H9 (cell line): ENCODE data around the gene KLHDC2. TPM values are rescaled to one million over a fixed set of nuclear protein-coding genes. Genes with fewer than 3 reads are reported as not detected.

ENCODE experiments used
- DNase-seq: peaks from one replicate; pipeline ENCODE4 v3.0.0-alpha.2; 2017
- H2AFZ ChIP-seq: one replicate; pipeline ENCODE4 v1.6.1; 2013; ENCODE audit warnings: mild to moderate bottlenecking, low read length, control low read depth, moderate library complexity
- H2AK5ac ChIP-seq: 2 replicates; pipeline ENCODE4 v1.6.1; 2013; ENCODE audit warnings: low read length, control low read depth, mixed read lengths; ENCODE audit not compliant: insufficient read length
- H2BK120ac ChIP-seq: one replicate; pipeline ENCODE4 v1.6.1; 2013; ENCODE audit warnings: low read depth, mild to moderate bottlenecking, low read length, control low read depth, inconsistent platforms; ENCODE audit not compliant: poor library complexity, severe bottlenecking
- H2BK12ac ChIP-seq: 2 replicates; pipeline ENCODE4 v1.6.1; 2013; ENCODE audit warnings: low read length, control low read depth, mixed read lengths, low read depth; ENCODE audit not compliant: insufficient read length
- H2BK15ac ChIP-seq: 2 replicates; pipeline ENCODE4 v1.6.1; 2013; ENCODE audit warnings: low read depth, low read length, control low read depth
- H2BK20ac ChIP-seq: one replicate; pipeline ENCODE4 v1.6.1; 2013; ENCODE audit warnings: low read depth, mild to moderate bottlenecking, low read length, control low read depth, inconsistent platforms; ENCODE audit not compliant: poor library complexity, severe bottlenecking
- H2BK5ac ChIP-seq: 2 replicates; pipeline ENCODE4 v1.6.1; 2013; ENCODE audit warnings: low read length, control low read depth, mixed read lengths; ENCODE audit not compliant: insufficient read length
- H3K14ac ChIP-seq: 2 replicates; pipeline ENCODE4 v1.6.1; 2013; ENCODE audit warnings: low read length, control low read depth; ENCODE audit not compliant: insufficient read depth
- H3K18ac ChIP-seq: 2 replicates; pipeline ENCODE4 v1.6.1; 2013; ENCODE audit warnings: low read depth, mild to moderate bottlenecking, mixed read lengths, low read length, control low read depth; ENCODE audit not compliant: insufficient read length
- H3K23ac ChIP-seq: 2 replicates; pipeline ENCODE4 v1.6.1; 2013; ENCODE audit warnings: low read length, control low read depth, mixed read lengths, low read depth; ENCODE audit not compliant: insufficient read length
- H3K23me2 ChIP-seq: 2 replicates; pipeline ENCODE4 v1.6.1; 2013; ENCODE audit warnings: low read depth, mild to moderate bottlenecking, mixed read lengths, low read length, control low read depth; ENCODE audit not compliant: insufficient read length, poor library complexity, severe bottlenecking
- H3K27ac ChIP-seq: 2 replicates; pipeline ENCODE4 v1.5.1; 2013; ENCODE audit warnings: low read length, control low read depth, mixed read lengths, low read depth; ENCODE audit not compliant: insufficient read length
- H3K27me3 ChIP-seq: 2 replicates; pipeline ENCODE4 v1.6.1; 2013; ENCODE audit warnings: low read length, control low read depth, inconsistent platforms; ENCODE audit not compliant: insufficient read depth
- H3K4ac ChIP-seq: 2 replicates; pipeline ENCODE4 v1.6.1; 2013; ENCODE audit warnings: low read depth, mild to moderate bottlenecking, control low read depth, inconsistent platforms, low read length, moderate library complexity
- H3K4me1 ChIP-seq: 2 replicates; pipeline ENCODE4 v1.6.1; 2013; ENCODE audit warnings: low read length, control low read depth, inconsistent platforms; ENCODE audit not compliant: insufficient read depth
- H3K4me2 ChIP-seq: 2 replicates; pipeline ENCODE4 v1.6.1; 2013; ENCODE audit warnings: low read length, control low read depth, mixed read lengths; ENCODE audit not compliant: insufficient read length, insufficient read depth
- H3K56ac ChIP-seq: 2 replicates; pipeline ENCODE4 v1.6.1; 2013; ENCODE audit warnings: low read depth, mild to moderate bottlenecking, mixed read lengths, low read length, control low read depth; ENCODE audit not compliant: insufficient read length
- H3K79me1 ChIP-seq: 2 replicates; pipeline ENCODE4 v1.6.1; 2013; ENCODE audit warnings: low read depth, mild to moderate bottlenecking, moderate library complexity, low read length, control low read depth, inconsistent platforms; ENCODE audit not compliant: insufficient read depth, poor library complexity, severe bottlenecking
- H3K79me2 ChIP-seq: 2 replicates; pipeline ENCODE4 v1.6.1; 2013; ENCODE audit warnings: low read length, control low read depth, inconsistent platforms; ENCODE audit not compliant: insufficient read depth
- H3K9ac ChIP-seq: 2 replicates; pipeline ENCODE4 v1.6.1; 2013; ENCODE audit warnings: low read length, control low read depth, mixed read lengths; ENCODE audit not compliant: insufficient read length; ENCODE audit errors: extremely low read depth
- H3K9me3 ChIP-seq: one replicate; pipeline ENCODE4 v1.6.1; 2013; ENCODE audit warnings: low read depth, low read length, inconsistent platforms; ENCODE audit not compliant: control insufficient read depth
- H3T11ph ChIP-seq: one replicate; pipeline ENCODE4 v1.6.1; 2013; ENCODE audit warnings: mild to moderate bottlenecking, low read length, control low read depth, inconsistent platforms
- H4K20me1 ChIP-seq: one replicate; pipeline ENCODE4 v1.6.1; 2013; ENCODE audit not compliant: control insufficient read depth, insufficient read length, insufficient read depth
- H4K5ac ChIP-seq: 2 replicates; pipeline ENCODE4 v1.6.1; 2013; ENCODE audit warnings: low read depth, mild to moderate bottlenecking, mixed read lengths, low read length, control low read depth; ENCODE audit not compliant: insufficient read length
- H4K8ac ChIP-seq: replicated peaks from 2 replicates; pipeline ENCODE4 v1.6.1; 2013; ENCODE audit warnings: low read length, control low read depth, mixed read lengths, low read depth; ENCODE audit not compliant: insufficient read length
- H4K91ac ChIP-seq: 2 replicates; pipeline ENCODE4 v1.6.1; 2013; ENCODE audit warnings: low read depth, mild to moderate bottlenecking, moderate library complexity, mixed read lengths, low read length, control low read depth; ENCODE audit not compliant: insufficient read length
- H3K27ac Mint-ChIP-seq, 3 experiments: 2 replicates in 2 of 3; 3 replicates in 1 of 3; pipeline ENCODE4 v1.8.0; 2020 to 2021; ENCODE audit warnings: mixed read lengths in 3 of 3, mild to moderate bottlenecking in 1 of 3, moderate library complexity in 1 of 3
- H3K27me3 Mint-ChIP-seq: 2 replicates; pipeline ENCODE4 v1.8.0; 2021; ENCODE audit warnings: low read depth, mild to moderate bottlenecking, moderate library complexity, mixed read lengths
- H3K36me3 Mint-ChIP-seq, 3 experiments: 2 replicates in 2 of 3; 3 replicates in 1 of 3; pipeline ENCODE4 v1.8.0; 2020 to 2021; ENCODE audit warnings: low read depth in 3 of 3, mixed read lengths in 3 of 3; ENCODE audit not compliant: insufficient read depth in 1 of 3
- H3K4me1 Mint-ChIP-seq, 2 experiments: 2 replicates each; pipeline ENCODE4 v1.8.0; 2020; ENCODE audit warnings: mixed read lengths in 2 of 2
- H3K4me3 Mint-ChIP-seq, 2 experiments: 2 replicates in 1 of 2; 3 replicates in 1 of 2; pipeline ENCODE4 v1.8.0; 2020 to 2021; ENCODE audit warnings: mild to moderate bottlenecking in 2 of 2, mixed read lengths in 2 of 2, moderate library complexity in 1 of 2
- H3K9me3 Mint-ChIP-seq, 2 experiments: 2 replicates in 1 of 2; 3 replicates in 1 of 2; pipeline ENCODE4 v1.8.0; 2020; ENCODE audit warnings: mild to moderate bottlenecking in 2 of 2, mixed read lengths in 2 of 2, moderate library complexity in 1 of 2
- WGBS: extraction: QIAGEN DNeasy Blood & Tissue Kit; methylation state at CpG from one replicate; pipeline ENCODE4 v1.1.7; 2013; ENCODE audit warnings: missing lambda C conversion rate, low lambda C conversion rate, mixed read lengths; ENCODE audit not compliant: insufficient read length; ENCODE audit errors: extremely low coverage; 5-methylcytosine and 5-hydroxymethylcytosine counted together
- total RNA-seq: library from RNA; stranded (reverse); gene quantifications from 2 replicates; pipeline ENCODE4 v1.2.1, GENCODE V29; 2021
- TF ChIP-seq, protein P1 (sequence below): fragments of 200-600 bp; sonication (generic); conservative IDR thresholded peaks from 3 replicates; pipeline ENCODE4 v1.8.0; 2021; ENCODE audit warnings: antibody characterized with exemption, mild to moderate bottlenecking

Gene KLHDC2
- total RNA-seq, 1 experiment from 2014 or later: 41.6 TPM

DNA sequence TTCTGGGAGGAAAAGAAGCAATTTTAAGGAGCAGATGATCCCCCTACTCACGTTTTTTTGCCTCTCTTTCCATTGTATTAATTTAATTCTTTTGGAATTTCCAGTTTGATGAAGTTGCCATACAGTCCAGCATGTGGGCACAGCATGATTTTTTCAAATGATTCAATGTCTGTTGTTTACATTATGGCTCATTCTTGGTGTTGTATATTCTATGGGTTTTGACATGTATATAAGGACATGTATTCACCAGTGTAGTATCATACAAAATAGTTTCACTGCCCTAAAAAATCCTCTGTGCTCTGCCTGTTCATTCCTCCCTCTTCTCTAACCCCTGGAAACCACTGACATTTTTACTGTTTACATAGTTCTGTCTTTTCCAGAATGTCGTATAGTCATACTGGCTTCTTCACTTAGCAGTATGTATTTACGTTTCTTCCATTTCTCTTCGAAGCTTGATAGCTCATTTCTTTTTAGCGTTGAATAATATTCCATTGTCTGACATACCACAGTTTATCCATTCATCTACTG is 13.3 kb upstream of the KLHDC2 start:
- H3K27ac Mint-ChIP-seq: no peak overlapping the region
- no peak overlapping the region for H2AFZ ChIP-seq
- no peak overlapping the region for H3K14ac ChIP-seq
- H3K23ac ChIP-seq: no peak overlapping the region
- H3K9ac ChIP-seq: no peak overlapping the region
- no peaks in the 10 kb centered on the region for H3K4me1 ChIP-seq
- H2BK120ac ChIP-seq: no peak overlapping the region
- H4K20me1 ChIP-seq: no peaks in the 10 kb centered on the region
- no peak overlapping the region for H3K56ac ChIP-seq
- no peak overlapping the region for H2BK15ac ChIP-seq
- no peaks in the 10 kb centered on the region for H3K79me1 ChIP-seq
- TF ChIP-seq, protein P1, sequence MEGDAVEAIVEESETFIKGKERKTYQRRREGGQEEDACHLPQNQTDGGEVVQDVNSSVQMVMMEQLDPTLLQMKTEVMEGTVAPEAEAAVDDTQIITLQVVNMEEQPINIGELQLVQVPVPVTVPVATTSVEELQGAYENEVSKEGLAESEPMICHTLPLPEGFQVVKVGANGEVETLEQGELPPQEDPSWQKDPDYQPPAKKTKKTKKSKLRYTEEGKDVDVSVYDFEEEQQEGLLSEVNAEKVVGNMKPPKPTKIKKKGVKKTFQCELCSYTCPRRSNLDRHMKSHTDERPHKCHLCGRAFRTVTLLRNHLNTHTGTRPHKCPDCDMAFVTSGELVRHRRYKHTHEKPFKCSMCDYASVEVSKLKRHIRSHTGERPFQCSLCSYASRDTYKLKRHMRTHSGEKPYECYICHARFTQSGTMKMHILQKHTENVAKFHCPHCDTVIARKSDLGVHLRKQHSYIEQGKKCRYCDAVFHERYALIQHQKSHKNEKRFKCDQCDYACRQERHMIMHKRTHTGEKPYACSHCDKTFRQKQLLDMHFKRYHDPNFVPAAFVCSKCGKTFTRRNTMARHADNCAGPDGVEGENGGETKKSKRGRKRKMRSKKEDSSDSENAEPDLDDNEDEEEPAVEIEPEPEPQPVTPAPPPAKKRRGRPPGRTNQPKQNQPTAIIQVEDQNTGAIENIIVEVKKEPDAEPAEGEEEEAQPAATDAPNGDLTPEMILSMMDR: no peak
- no peak overlapping the region for H2AK5ac ChIP-seq
- H3K27me3 ChIP-seq: no peaks in the 10 kb centered on the region
- H4K91ac ChIP-seq: no peak overlapping the region
- no peaks in the 10 kb centered on the region for H3K9me3 Mint-ChIP-seq
- no peak overlapping the region for H3K18ac ChIP-seq
- H3K23me2 ChIP-seq: no peaks in the 10 kb centered on the region
- DNase-seq: no peak
- H4K5ac ChIP-seq: no peak overlapping the region
- no peak overlapping the region for H4K8ac ChIP-seq
- no peak overlapping the region for H2BK5ac ChIP-seq
- no peaks in the 10 kb centered on the region for H3K27me3 Mint-ChIP-seq
- WGBS: no CpG with 5 or more reads among the region's 5 CpGs
- no peak overlapping the region for H3K4ac ChIP-seq
- no peaks in the 10 kb centered on the region for H3K9me3 ChIP-seq
- H3K4me2 ChIP-seq: no peak overlapping the region
- no peaks in the 10 kb centered on the region for H3K79me2 ChIP-seq
- no peak overlapping the region for H2BK12ac ChIP-seq
- H3K4me1 Mint-ChIP-seq: no peaks in the 10 kb centered on the region
- no peak overlapping the region for H3K4me3 Mint-ChIP-seq
- no peak overlapping the region for H3K27ac ChIP-seq
- no peak overlapping the region for H2BK20ac ChIP-seq
- no peaks in the 10 kb centered on the region for H3K36me3 Mint-ChIP-seq
- H3T11ph ChIP-seq: no peak overlapping the region
